OCI-LY3 (cell line): ENCODE measurements around the gene FSCB.

Source experiments
- H2AFZ ChIP-seq: fragments of 200-600, 300-600 bp; shearing (Covaris generic); 2 replicates; pipeline ENCODE4 v1.6.0; 2014; ENCODE audit warnings: antibody characterized with exemption, low read depth, low read length
- H3K27ac ChIP-seq: fragments of 200-600, 300-600 bp; sonication (generic); 2 replicates; pipeline ENCODE4 v1.5.1; 2014; ENCODE audit warnings: mild to moderate bottlenecking, low read length, moderate library complexity, mixed read lengths
- H3K27me3 ChIP-seq: fragments of 200-600, 300-600 bp; sonication (generic); 2 replicates; pipeline ENCODE4 v1.6.1; 2014; ENCODE audit warnings: low read depth, low read length, mixed read lengths
- H3K36me3 ChIP-seq: fragments of 200-600, 300-600 bp; sonication (generic); replicated peaks from 2 replicates; pipeline ENCODE3; 2014; ENCODE audit warnings: low read depth, low read length, mixed read lengths
- H3K4me1 ChIP-seq: fragments of 300-600, 200-600 bp; sonication (generic); 2 replicates; pipeline ENCODE4 v1.6.1; 2014; ENCODE audit warnings: low read length, mixed read lengths
- H3K4me2 ChIP-seq: fragments of 200-600, 300-600 bp; sonication (generic); 2 replicates; pipeline ENCODE4 v1.6.1; 2014; ENCODE audit warnings: low read length, mixed read lengths
- H3K4me3 ChIP-seq: fragments of 300-600, 200-600 bp; sonication (generic); 2 replicates; pipeline ENCODE4 v1.5.1; 2014; ENCODE audit warnings: antibody characterized with exemption, mild to moderate bottlenecking, low read length, moderate library complexity
- H3K79me2 ChIP-seq: fragments of 300-600, 200-600 bp; shearing (Covaris generic); 2 replicates; pipeline ENCODE4 v1.6.1; 2014; ENCODE audit warnings: mild to moderate bottlenecking, low read length, mixed read lengths
- H3K9ac ChIP-seq: fragments of 300-600, 200-600 bp; shearing (Covaris generic); 2 replicates; pipeline ENCODE4 v1.6.0; 2014; ENCODE audit warnings: mild to moderate bottlenecking, low read length, moderate library complexity
- H3K9me3 ChIP-seq: fragments of 200-600, 300-600 bp; shearing (Covaris generic); 2 replicates; pipeline ENCODE4 v1.6.1; 2014; ENCODE audit warnings: low read length, mixed read lengths; ENCODE audit not compliant: insufficient read depth
- H4K20me1 ChIP-seq: fragments of 200-600, 300-600 bp; sonication (generic); 2 replicates; pipeline ENCODE4 v1.6.1; 2016; ENCODE audit warnings: low read length, mixed read lengths; ENCODE audit not compliant: insufficient read depth
- EZH2phosphoT487 ChIP-seq: fragments of 200-600 bp; shearing (Covaris generic); IDR thresholded peaks from 2 replicates; pipeline ENCODE4 v1.6.1; 2018; ENCODE audit warnings: antibody characterized with exemption, mixed run types, low read depth
- TF ChIP-seq, protein P1 (sequence below): fragments of 200-600, 300-600 bp; sonication (generic); IDR thresholded peaks from 2 replicates; pipeline ENCODE4 v1.5.1; 2014; ENCODE audit warnings: antibody characterized with exemption, low read length, low read depth

FSCB gene, protein sequence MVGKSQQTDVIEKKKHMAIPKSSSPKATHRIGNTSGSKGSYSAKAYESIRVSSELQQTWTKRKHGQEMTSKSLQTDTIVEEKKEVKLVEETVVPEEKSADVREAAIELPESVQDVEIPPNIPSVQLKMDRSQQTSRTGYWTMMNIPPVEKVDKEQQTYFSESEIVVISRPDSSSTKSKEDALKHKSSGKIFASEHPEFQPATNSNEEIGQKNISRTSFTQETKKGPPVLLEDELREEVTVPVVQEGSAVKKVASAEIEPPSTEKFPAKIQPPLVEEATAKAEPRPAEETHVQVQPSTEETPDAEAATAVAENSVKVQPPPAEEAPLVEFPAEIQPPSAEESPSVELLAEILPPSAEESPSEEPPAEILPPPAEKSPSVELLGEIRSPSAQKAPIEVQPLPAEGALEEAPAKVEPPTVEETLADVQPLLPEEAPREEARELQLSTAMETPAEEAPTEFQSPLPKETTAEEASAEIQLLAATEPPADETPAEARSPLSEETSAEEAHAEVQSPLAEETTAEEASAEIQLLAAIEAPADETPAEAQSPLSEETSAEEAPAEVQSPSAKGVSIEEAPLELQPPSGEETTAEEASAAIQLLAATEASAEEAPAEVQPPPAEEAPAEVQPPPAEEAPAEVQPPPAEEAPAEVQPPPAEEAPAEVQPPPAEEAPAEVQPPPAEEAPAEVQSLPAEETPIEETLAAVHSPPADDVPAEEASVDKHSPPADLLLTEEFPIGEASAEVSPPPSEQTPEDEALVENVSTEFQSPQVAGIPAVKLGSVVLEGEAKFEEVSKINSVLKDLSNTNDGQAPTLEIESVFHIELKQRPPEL

DNA sequence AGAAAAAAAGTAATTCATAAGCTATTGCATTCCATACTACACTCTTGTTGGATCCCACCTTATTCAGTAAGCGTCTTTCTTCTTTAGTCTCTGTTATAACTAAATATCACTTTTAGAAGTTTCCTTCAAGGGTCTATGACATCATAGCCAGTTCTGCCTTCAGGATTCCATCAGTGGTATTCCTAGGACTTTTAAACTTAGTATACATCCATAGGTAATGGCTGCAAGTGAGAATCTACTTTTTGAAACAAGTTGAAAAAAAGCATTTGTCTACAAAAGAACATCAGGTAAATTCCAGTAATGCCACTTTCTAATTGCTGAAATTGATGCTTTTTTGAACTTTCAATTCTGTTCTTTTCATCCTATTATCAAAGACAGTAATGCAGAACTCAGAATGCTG, at the start of gene FSCB:
FSCB (minus strand) TSS at position 101 of the 400 bp plus-strand sequence. CDS start 296 bp downstream, outside the sequence.
- no peak within 1 kb of the TSS for H3K4me3 ChIP-seq
- H4K20me1 ChIP-seq = no peaks in the 10 kb centered on the region
- H3K9ac ChIP-seq = no peak within 1 kb of the TSS
- TF ChIP-seq EZH2phosphoT487 = no peak
- TF ChIP-seq, protein P1, sequence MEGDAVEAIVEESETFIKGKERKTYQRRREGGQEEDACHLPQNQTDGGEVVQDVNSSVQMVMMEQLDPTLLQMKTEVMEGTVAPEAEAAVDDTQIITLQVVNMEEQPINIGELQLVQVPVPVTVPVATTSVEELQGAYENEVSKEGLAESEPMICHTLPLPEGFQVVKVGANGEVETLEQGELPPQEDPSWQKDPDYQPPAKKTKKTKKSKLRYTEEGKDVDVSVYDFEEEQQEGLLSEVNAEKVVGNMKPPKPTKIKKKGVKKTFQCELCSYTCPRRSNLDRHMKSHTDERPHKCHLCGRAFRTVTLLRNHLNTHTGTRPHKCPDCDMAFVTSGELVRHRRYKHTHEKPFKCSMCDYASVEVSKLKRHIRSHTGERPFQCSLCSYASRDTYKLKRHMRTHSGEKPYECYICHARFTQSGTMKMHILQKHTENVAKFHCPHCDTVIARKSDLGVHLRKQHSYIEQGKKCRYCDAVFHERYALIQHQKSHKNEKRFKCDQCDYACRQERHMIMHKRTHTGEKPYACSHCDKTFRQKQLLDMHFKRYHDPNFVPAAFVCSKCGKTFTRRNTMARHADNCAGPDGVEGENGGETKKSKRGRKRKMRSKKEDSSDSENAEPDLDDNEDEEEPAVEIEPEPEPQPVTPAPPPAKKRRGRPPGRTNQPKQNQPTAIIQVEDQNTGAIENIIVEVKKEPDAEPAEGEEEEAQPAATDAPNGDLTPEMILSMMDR = no peak
- H3K4me2 ChIP-seq = no peak within 1 kb of the TSS
- no peaks in the 10 kb centered on the region for H3K9me3 ChIP-seq
- no peaks in the 10 kb centered on the region for H3K27me3 ChIP-seq
- no peak within 1 kb of the TSS for H2AFZ ChIP-seq
- H3K79me2 ChIP-seq = no peaks in the 10 kb centered on the region
- H3K36me3 ChIP-seq = no peaks in the 10 kb centered on the region
- no peaks in the 10 kb centered on the region for H3K4me1 ChIP-seq
- no peak within 1 kb of the TSS for H3K27ac ChIP-seq

DNA sequence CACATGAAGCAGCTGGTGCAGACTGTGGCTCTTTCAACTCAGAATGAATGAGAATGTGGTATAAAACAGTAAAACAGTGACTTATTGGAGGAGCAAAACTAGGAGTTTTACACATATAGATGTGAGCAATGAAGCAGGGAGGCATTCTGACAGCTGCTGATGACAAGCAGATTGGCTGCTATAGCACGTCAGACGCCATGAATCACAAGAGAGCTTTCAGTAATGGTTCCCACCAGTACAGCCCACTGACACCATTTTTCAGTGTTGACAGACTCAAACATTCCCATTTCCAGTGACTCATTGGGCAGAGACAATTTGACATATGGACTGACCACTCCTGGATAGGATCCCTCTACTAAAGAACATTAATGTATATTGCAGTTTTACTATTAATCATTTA, 24.6 kb upstream of the FSCB start:
- H3K79me2 ChIP-seq = no peaks in the 10 kb centered on the region
- no peaks in the 10 kb centered on the region for H3K4me1 ChIP-seq
- H2AFZ ChIP-seq = no peak overlapping the region
- no peaks in the 10 kb centered on the region for H3K9me3 ChIP-seq
- TF ChIP-seq, protein P1 = no peak
- no peak for TF ChIP-seq EZH2phosphoT487
- no peak overlapping the region for H3K27ac ChIP-seq
- no peak overlapping the region for H3K4me3 ChIP-seq
- H3K9ac ChIP-seq = no peak overlapping the region
- no peaks in the 10 kb centered on the region for H4K20me1 ChIP-seq
- H3K36me3 ChIP-seq = no peaks in the 10 kb centered on the region
- no peak overlapping the region for H3K4me2 ChIP-seq
- H3K27me3 ChIP-seq = no peaks in the 10 kb centered on the region

DNA sequence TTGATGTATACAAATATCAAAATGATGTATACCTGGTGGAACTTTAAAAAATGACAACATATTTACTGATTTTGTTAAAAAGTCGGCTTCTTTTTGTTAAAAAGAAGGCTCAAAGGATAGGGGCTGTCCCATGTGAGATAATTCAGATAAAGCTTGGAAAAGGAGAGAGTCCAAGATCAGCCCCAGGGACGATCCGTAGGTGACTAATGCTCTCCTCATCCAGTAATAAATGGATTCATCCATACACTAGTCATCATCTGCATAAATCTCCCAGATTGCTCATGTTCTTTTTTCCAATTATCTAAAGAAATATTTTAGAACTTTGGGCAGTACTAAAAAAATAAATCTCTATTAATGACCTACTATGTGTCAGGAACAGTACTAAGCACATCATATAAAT, 23.4 kb upstream of the FSCB start:
- H3K36me3 ChIP-seq = no peaks in the 10 kb centered on the region
- no peak overlapping the region for H3K27ac ChIP-seq
- no peak overlapping the region for H2AFZ ChIP-seq
- H3K79me2 ChIP-seq = no peaks in the 10 kb centered on the region
- no peak overlapping the region for H3K4me3 ChIP-seq
- no peak overlapping the region for H3K9ac ChIP-seq
- no peaks in the 10 kb centered on the region for H3K27me3 ChIP-seq
- H3K9me3 ChIP-seq = no peaks in the 10 kb centered on the region
- no peaks in the 10 kb centered on the region for H3K4me1 ChIP-seq
- H3K4me2 ChIP-seq = no peak overlapping the region
- TF ChIP-seq, protein P1 = no peak
- TF ChIP-seq EZH2phosphoT487 = no peak
- no peaks in the 10 kb centered on the region for H4K20me1 ChIP-seq

DNA sequence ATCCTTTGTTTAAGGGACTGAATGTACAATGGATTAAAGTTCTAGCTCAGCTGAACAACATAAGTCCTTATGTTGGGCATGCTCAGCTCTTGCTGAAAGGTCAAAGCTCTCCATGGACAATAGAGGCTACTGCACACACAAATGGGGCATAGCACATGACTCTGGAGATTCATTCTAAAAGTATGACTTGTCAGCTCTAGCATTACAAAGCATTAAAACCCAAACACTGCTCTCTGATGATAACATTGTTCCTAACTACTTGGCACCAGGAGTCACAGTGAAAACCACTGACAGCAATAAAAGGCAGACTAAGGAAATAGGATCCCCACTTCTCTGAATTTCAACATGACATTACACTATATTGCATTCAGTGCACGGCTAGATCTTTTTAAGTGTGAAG, 21.9 kb upstream of the FSCB start:
- TF ChIP-seq, protein P1 = no peak
- no peak for TF ChIP-seq EZH2phosphoT487
- H3K9ac ChIP-seq = no peak overlapping the region
- no peak overlapping the region for H3K4me2 ChIP-seq
- no peaks in the 10 kb centered on the region for H3K36me3 ChIP-seq
- H3K4me3 ChIP-seq = no peak overlapping the region
- H3K27me3 ChIP-seq = no peaks in the 10 kb centered on the region
- H4K20me1 ChIP-seq = no peaks in the 10 kb centered on the region
- no peak overlapping the region for H3K27ac ChIP-seq
- H2AFZ ChIP-seq = no peak overlapping the region
- no peaks in the 10 kb centered on the region for H3K9me3 ChIP-seq
- no peaks in the 10 kb centered on the region for H3K79me2 ChIP-seq
- no peaks in the 10 kb centered on the region for H3K4me1 ChIP-seq
